ENCODE data around the gene ITPR3.

The ITPR3 gene

GRCh38 chr6:33719326-33719987 is 98.3 kb downstream of the ITPR3 start:
- no peak for DNase-seq (ENCODE audit: low spot score)

DNA sequence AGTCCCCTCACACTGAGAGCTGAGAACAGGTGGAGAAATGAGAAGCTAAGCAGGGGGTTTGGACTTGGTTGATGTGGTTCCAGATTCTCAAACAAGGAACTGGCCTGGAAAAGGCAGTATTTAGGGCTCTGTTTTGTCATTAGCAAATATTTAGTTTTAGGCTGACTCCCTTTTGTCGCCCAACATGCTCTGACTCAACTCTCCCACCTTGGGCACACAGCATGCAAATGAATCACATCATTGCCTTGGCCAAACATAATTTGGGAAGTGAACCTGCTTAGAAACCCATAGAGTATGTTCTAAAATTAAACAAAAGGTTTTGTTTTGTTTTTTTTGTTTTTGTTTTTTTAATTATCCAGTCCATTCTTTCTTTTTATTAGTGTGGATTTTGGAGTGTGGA is 99.9 kb downstream of the ITPR3 start:
- no peak for DNase-seq (ENCODE audit: low spot score)

- no peak for DNase-seq (ENCODE audit: low spot score)
Observed at GRCh38 chr6:33721508-33721907, 100.4 kb downstream of the ITPR3 start.

DNA sequence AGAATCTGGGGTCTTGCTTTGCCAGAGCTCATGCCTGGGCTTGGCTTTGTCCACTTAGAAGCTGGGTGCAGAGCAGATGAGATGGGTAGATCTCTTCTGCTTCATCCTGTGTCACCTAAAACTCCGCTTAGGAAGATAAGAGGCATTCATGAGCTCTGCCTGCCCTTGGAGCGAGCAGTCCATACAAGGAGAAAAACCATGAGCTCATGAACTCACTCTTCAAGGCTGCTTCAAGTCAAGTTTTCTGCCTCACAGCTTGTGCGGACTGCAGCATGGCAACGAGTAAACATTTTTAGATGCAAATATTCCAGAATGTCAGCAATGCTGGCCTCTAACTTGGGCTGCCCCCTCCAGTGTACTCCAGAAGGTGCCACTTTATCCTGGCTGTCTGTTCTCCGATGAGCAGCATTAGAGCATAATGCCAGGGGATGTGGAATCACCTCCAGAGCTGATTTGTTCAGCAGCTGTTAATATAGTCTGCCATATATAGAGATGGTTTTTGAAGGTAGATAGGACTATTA is 101.0 kb downstream of the ITPR3 start:
- DNase-seq (ENCODE audit: low spot score) = no peak

DNA sequence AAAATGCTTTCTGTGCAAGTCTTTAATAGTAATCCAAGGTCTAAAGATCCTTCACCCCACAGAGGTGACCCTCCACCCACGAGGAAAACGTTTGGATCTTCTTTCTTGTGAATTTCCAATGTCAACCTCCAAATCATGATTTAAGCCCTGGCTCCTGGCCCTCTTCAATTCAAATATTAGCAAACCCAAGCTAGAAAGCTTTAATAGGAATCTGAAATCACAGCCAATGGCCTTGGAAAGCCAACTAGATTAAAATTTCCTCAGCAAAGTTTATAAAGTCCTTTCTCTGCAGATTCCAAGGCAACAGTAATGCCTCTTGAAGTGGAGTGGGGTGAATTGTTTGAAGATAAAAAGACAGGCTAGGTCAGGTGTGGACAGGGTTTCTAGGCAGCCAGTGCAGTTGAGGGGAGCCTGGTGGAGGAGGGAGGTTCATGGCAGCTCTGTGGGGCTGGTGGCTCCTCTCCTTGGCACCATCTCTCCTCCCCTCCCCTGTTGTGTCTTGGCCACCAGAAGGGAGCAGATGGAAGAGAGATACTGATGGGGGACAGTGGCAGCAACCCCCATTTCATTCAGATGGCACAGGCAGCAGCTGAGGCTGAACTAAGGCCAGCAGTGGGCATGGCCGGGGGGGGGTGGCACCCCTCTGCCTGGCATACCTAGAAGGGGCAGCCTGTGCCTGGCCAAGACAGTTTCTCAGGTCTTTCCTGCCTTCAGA is 102.4 kb downstream of the ITPR3 start:
- DNase-seq (ENCODE audit: low spot score) = no peak

GRCh38 chr6:33724102-33725023 is 103.2 kb downstream of the ITPR3 start:
- no peak for DNase-seq (ENCODE audit: low spot score)

GRCh38 chr6:33725222-33725621 is 104.1 kb downstream of the ITPR3 start:
- no peak for DNase-seq (ENCODE audit: low spot score)

DNA sequence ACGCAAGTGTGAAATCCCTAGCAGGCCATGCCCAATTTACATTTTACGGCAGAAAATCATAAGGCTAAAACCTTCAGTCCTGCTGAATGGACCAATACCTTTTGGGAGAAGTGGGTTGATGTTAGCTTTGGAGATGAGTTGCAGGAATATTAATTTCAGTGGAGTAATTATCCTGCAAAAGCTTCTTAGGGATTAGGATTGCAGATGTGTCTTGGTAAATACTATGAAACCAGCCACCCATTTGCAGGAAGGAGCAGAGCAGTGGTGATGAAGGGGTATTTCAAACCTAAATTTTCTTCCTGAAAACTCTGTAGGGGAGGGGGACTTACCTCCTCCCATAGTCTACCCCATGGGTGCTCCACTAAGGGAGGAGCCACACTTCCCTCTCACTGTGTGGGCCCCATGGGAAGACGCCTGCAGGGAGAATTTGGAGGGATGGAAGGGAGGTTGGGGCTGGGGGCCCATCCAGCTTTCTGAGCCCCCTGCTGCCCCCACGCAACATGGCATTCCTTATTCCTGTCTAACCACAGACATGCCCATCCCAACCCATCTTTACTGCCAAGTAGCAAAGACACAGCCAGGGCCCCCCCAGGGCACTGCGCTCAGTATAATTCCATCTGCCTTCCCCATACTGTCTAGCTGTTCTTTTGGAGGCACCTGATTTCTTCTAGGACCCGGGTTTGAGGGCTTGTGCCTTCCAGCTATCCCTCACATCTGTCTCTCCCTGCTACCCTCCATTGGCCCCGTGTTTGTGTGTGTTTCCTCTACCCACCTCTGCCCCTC is 105.0 kb downstream of the ITPR3 start:
- no peak for DNase-seq (ENCODE audit: low spot score)

DNA sequence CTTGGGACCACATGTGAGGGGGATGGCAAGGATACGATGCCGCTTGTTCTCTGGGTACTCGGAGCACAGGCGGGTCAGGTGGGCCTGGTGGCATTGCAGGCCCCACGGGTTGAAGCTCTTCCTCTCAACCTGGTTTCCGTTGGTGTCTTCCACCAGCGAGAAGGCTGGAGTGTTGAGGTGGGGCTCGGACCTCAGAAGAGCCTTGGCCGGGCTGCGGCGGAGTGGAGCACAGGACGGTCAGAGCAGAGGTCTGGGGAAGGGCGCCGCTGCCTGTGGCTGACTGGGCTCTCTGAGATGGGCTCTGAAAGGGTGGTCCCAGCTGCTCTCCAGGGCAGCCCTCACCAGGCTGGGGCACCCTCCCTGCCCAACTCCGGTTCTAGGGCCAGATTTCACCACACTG is 105.6 kb downstream of the ITPR3 start:
- no peak for DNase-seq (ENCODE audit: low spot score)

DNA sequence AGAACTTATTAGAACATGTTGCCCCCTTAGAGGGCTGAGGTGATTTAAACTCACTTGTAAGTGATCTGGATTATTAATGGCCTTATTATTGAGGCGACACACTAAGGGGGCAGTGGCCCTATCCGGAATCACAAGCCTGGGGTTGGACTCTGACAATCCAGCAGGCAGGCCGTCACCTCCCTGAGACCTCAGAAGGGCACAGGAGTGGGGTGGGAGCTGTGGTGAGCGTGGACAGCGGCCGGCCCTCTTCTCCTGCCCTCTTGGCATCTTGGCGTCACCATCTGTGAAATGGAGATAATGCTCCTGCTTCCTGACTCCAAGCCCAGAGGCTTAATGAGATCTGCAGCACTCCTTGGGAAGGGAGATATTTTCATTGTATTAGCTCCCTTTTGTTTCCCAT is 106.0 kb downstream of the ITPR3 start:
- no peak for DNase-seq (ENCODE audit: low spot score)

- no peak for DNase-seq (ENCODE audit: low spot score)
Observed at GRCh38 chr6:33727932-33728331, 106.8 kb downstream of the ITPR3 start.

GRCh38 chr6:33728438-33728837 is 107.3 kb downstream of the ITPR3 start:
- no peak for DNase-seq (ENCODE audit: low spot score)

- DNase-seq (ENCODE audit: low spot score) = no peak
Observed at GRCh38 chr6:33729059-33729458, 107.9 kb downstream of the ITPR3 start.

GRCh38 chr6:33730611-33731010 is 109.5 kb downstream of the ITPR3 start:
- DNase-seq (ENCODE audit: low spot score) = no peak

DNA sequence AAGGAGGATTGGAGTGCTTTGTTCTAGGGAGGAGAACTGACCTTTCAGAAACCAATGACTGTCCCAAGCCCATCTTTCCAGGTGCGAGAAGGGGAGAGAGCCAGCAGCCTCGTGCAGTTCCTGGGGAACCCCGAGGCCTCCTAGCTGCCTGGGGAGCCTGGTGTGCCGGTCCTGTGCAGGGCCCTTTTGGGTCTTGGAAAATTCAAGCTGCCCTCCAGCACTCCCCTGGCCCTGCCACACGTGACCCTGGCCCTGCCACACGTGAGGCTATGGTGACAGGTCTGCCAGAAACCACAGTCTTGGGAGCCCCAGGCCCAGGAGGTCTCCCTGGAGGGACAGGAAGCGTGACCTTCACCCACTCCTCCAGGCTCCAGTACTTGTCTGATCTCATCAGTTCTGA is 109.9 kb downstream of the ITPR3 start:
- no peak for DNase-seq (ENCODE audit: low spot score)

GRCh38 chr6:33731751-33732282 is 110.7 kb downstream of the ITPR3 start:
- DNase-seq (ENCODE audit: low spot score) = no peak

DNA sequence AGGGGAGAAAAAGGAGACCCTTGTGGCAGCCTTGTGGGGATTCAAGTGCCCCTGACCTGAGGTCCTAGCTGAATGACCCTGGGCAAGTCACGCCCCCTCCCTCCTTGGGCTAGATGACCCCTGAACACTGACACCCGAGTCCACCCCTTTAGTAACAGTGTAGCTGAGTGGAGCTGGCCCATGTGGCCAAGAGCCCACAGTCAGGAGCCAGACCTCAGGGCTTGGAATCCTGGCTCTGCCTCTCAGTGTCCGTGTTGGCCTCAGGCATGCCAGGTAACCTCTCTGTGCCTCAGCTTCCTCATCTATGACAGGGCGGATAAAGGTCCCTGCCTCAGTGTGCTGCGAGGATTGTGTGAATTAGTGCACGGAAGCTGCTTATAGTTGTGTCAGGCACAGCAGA is 111.3 kb downstream of the ITPR3 start:
- DNase-seq (ENCODE audit: low spot score) = no peak

GRCh38 chr6:33732817-33733708 is 111.9 kb downstream of the ITPR3 start:
- no peak for DNase-seq (ENCODE audit: low spot score)

- DNase-seq (ENCODE audit: low spot score) = no peak
Observed at GRCh38 chr6:33733709-33734007, 112.5 kb downstream of the ITPR3 start.

GRCh38 chr6:33735216-33735615 is 114.1 kb downstream of the ITPR3 start:
- DNase-seq (ENCODE audit: low spot score) = no peak

All from iPS-NIHi11 (cell line).